Activated CD4-positive, alpha-beta T cell treated with anti-CD3 and anti-CD28 coated beads for 36 hours (primary cell): ENCODE results near the gene ZNF124. TPM values are rescaled to one million over a fixed set of nuclear protein-coding genes. Genes with fewer than 3 reads are reported as not detected.

Experiments used
- ATAC-seq: fragments of 200-7000 bp; cut with Tn5 transposase; one replicate; pipeline ENCODE4 v1.10.0; 2021; ENCODE audit warnings: mild to moderate bottlenecking, moderate library complexity
- CTCF ChIA-PET: fragments of 350-600 bp; sonication (Branson Sonifier 250); formaldehyde crosslinking; loops from one replicate; lab custom pipeline; 2021; ENCODE audit warnings: antibody characterized with exemption; lab: Charles Lee
- POLR2A ChIA-PET: fragments of 350-600 bp; sonication (Branson Sonifier 250); formaldehyde crosslinking; loops from one replicate; lab custom pipeline; 2021; ENCODE audit warnings: antibody characterized with exemption, inconsistent platforms; lab: Charles Lee
- DNase-seq: peaks from one replicate; pipeline ENCODE4 v3.0.0-alpha.2; 2020
- H3K27ac Mint-ChIP-seq: one replicate; pipeline ENCODE4 v1.8.0; 2021; ENCODE audit warnings: mixed read lengths
- H3K27me3 Mint-ChIP-seq: one replicate; pipeline ENCODE4 v1.8.0; 2021; ENCODE audit warnings: mixed read lengths
- H3K36me3 Mint-ChIP-seq: one replicate; pipeline ENCODE4 v1.8.0; 2021; ENCODE audit warnings: low read depth, mixed read lengths
- H3K4me1 Mint-ChIP-seq: one replicate; pipeline ENCODE4 v1.8.0; 2021; ENCODE audit warnings: mixed read lengths
- H3K4me3 Mint-ChIP-seq: one replicate; pipeline ENCODE4 v1.8.0; 2021; ENCODE audit warnings: mild to moderate bottlenecking, moderate library complexity, mixed read lengths
- H3K9me3 Mint-ChIP-seq: one replicate; pipeline ENCODE4 v1.8.0; 2021; ENCODE audit warnings: low read depth, mixed read lengths
- intact Hi-C, 2 experiments: fragments of 100-400 bp; cut with DNase I in 1 of 2; cut with micrococcal nuclease in 1 of 2; formaldehyde crosslinking; loops; one replicate each; pipeline versions ENCODE4 v1.14.2 to v1.15.1; 2022 to 2024; cut with DNase I, micrococcal nuclease
- total RNA-seq, 2 experiments: library from RNA; stranded (reverse); gene quantifications; one replicate each; pipeline ENCODE4 v1.2.3, GENCODE V29; 2021

The ZNF124 gene
- total RNA-seq, 2 experiments from 2014 or later: 13.1 to 17.1 TPM

GRCh38 chr1:247204177-247204647, 32.4 kb upstream of the ZNF124 start:
- ChIA-PET CTCF (no interaction called here), POLR2A (no interaction called here)
- H3K27me3 Mint-ChIP-seq: no peaks in the 10 kb centered on the region
- no peak overlapping the region for H3K27ac Mint-ChIP-seq
- ATAC-seq (no peak), DNase-seq (no peak)
- H3K36me3 Mint-ChIP-seq: peaks cover 87% of the 10 kb centered on the region
- H3K4me1 Mint-ChIP-seq: peaks cover 30% of the 10 kb centered on the region
- peaks cover 9% of the 10 kb centered on the region for H3K9me3 Mint-ChIP-seq
- intact Hi-C loops: no loop called here
- H3K4me3 Mint-ChIP-seq: no peak overlapping the region

- H3K27me3 Mint-ChIP-seq: no peaks in the 10 kb centered on the region
- no peak overlapping the region for H3K27ac Mint-ChIP-seq
- POLR2A ChIA-PET: no interaction called here
- peaks cover 24% of the 10 kb centered on the region for H3K9me3 Mint-ChIP-seq
- CTCF ChIA-PET: interaction anchor here (1.5 kb wide), 1 partner anchor 12 kb away, joined by 4 read pairs; no protein-coding TSS in a partner anchor
- H3K36me3 Mint-ChIP-seq: peaks cover 94% of the 10 kb centered on the region
- ATAC-seq: no peak
- no peak overlapping the region for H3K4me3 Mint-ChIP-seq
- DNase-seq: no peak
- H3K4me1 Mint-ChIP-seq: no peaks in the 10 kb centered on the region
- intact Hi-C loops: no loop called here
These were observed 27.0 kb upstream of the ZNF124 start for GRCh38 chr1:247198781-247199180.

- no peak overlapping the region for H3K4me3 Mint-ChIP-seq
- intact Hi-C loops: loop anchor here in 1 of 2 experiments (2.0 kb wide), 1 partner anchor 39 kb away; no protein-coding TSS in a partner anchor
- POLR2A ChIA-PET: no interaction called here
- CTCF ChIA-PET: no interaction called here
- peaks cover 93% of the 10 kb centered on the region for H3K36me3 Mint-ChIP-seq
- DNase-seq: no peak
- H3K27ac Mint-ChIP-seq: no peak overlapping the region
- peaks cover 47% of the 10 kb centered on the region for H3K9me3 Mint-ChIP-seq
- no peak for ATAC-seq
- H3K4me1 Mint-ChIP-seq: no peaks in the 10 kb centered on the region
- no peaks in the 10 kb centered on the region for H3K27me3 Mint-ChIP-seq
These were observed 22.1 kb upstream of the ZNF124 start for GRCh38 chr1:247193958-247194357.

GRCh38 chr1:247189981-247190798, 18.4 kb upstream of the ZNF124 start:
- Mint-ChIP-seq H3K27me3 (no peaks in the 10 kb centered on the region), H3K9me3 (peaks cover 43% of the 10 kb centered on the region), H3K36me3 (peaks cover 76% of the 10 kb centered on the region), H3K4me3 (no peak overlapping the region), H3K27ac (no peak overlapping the region), H3K4me1 (no peaks in the 10 kb centered on the region)
- POLR2A ChIA-PET: no interaction called here
- CTCF ChIA-PET: interaction anchor here (0.5 to 1.3 kb wide), 3 partner anchors 9 to 138 kb away, joined by 3 to 4 read pairs (median 4); no protein-coding TSS in a partner anchor
- intact Hi-C loops: no loop called here
- no peak for ATAC-seq
- DNase-seq: no peak

GRCh38 chr1:247185667-247186066, 13.8 kb upstream of the ZNF124 start:
- H3K36me3 Mint-ChIP-seq: peaks cover 42% of the 10 kb centered on the region
- intact Hi-C loops: no loop called here
- ChIA-PET POLR2A (no interaction called here), CTCF (interaction anchor here (0.9 kb wide), 1 partner anchor 34 kb away, joined by 4 read pairs; no protein-coding TSS in a partner anchor)
- ATAC-seq (no peak), DNase-seq (no peak)
- no peak overlapping the region for H3K4me3 Mint-ChIP-seq
- H3K27ac Mint-ChIP-seq: no peak overlapping the region
- H3K4me1 Mint-ChIP-seq: no peaks in the 10 kb centered on the region
- H3K9me3 Mint-ChIP-seq: peaks cover 33% of the 10 kb centered on the region
- H3K27me3 Mint-ChIP-seq: no peaks in the 10 kb centered on the region

- intact Hi-C loops: no loop called here
- DNase-seq: no peak
- CTCF ChIA-PET: no interaction called here
These were observed 12.4 kb upstream of the ZNF124 start for GRCh38 chr1:247184254-247184653.

GRCh38 chr1:247182994-247183393, 11.2 kb upstream of the ZNF124 start:
- H3K4me3 Mint-ChIP-seq: no peak overlapping the region
- ATAC-seq: no peak
- no peak for DNase-seq
- H3K4me1 Mint-ChIP-seq: no peaks in the 10 kb centered on the region
- ChIA-PET CTCF (no interaction called here), POLR2A (interaction anchor here (0.6 kb wide), 1 partner anchor 148 kb away, joined by 3 read pairs; no protein-coding TSS in a partner anchor)
- peaks cover 21% of the 10 kb centered on the region for H3K36me3 Mint-ChIP-seq
- H3K27ac Mint-ChIP-seq: no peak overlapping the region
- H3K9me3 Mint-ChIP-seq: peaks cover 30% of the 10 kb centered on the region
- no peaks in the 10 kb centered on the region for H3K27me3 Mint-ChIP-seq
- intact Hi-C loops: no loop called here

More at GRCh38 chr1:247184254-247184653, 12.4 kb upstream of the ZNF124 start:
- Mint-ChIP-seq H3K36me3 (peaks cover 28% of the 10 kb centered on the region), H3K4me1 (no peaks in the 10 kb centered on the region), H3K27ac (no peak overlapping the region), H3K4me3 (no peak overlapping the region), H3K27me3 (no peaks in the 10 kb centered on the region), H3K9me3 (peaks cover 26% of the 10 kb centered on the region)
- ATAC-seq: no peak
- POLR2A ChIA-PET: no interaction called here

GRCh38 chr1:247180581-247180980, 8.8 kb upstream of the ZNF124 start:
- CTCF ChIA-PET: no interaction called here
- peaks cover 9% of the 10 kb centered on the region for H3K36me3 Mint-ChIP-seq
- H3K27ac Mint-ChIP-seq: no peak overlapping the region
- DNase-seq (no peak), ATAC-seq (no peak)
- peaks cover 26% of the 10 kb centered on the region for H3K9me3 Mint-ChIP-seq
- intact Hi-C loops: no loop called here
- no peaks in the 10 kb centered on the region for H3K27me3 Mint-ChIP-seq
- no peak overlapping the region for H3K4me3 Mint-ChIP-seq
- no peaks in the 10 kb centered on the region for H3K4me1 Mint-ChIP-seq
- POLR2A ChIA-PET: interaction anchor here (0.6 kb wide), 1 partner anchor 295 kb away, joined by 3 read pairs; no protein-coding TSS in a partner anchor

GRCh38 chr1:247177755-247178154, 5.9 kb upstream of the ZNF124 start:
- CTCF ChIA-PET: no interaction called here
- no peak for ATAC-seq

GRCh38 chr1:247175458-247175857, 3.6 kb upstream of the ZNF124 start:
- ChIA-PET CTCF (no interaction called here), POLR2A (no interaction called here)
- DNase-seq (no peak), ATAC-seq (no peak)
- Mint-ChIP-seq H3K4me1 (peaks cover 3% of the 10 kb centered on the region), H3K27me3 (no peaks in the 10 kb centered on the region), H3K9me3 (peaks cover 8% of the 10 kb centered on the region), H3K36me3 (peaks cover 1% of the 10 kb centered on the region), H3K4me3 (no peak overlapping the region), H3K27ac (no peak overlapping the region)
- intact Hi-C loops: no loop called here

More at GRCh38 chr1:247177755-247178154, 5.9 kb upstream of the ZNF124 start:
- POLR2A ChIA-PET: no interaction called here
- no peak overlapping the region for H3K4me3 Mint-ChIP-seq
- H3K27me3 Mint-ChIP-seq: no peaks in the 10 kb centered on the region
- intact Hi-C loops: no loop called here
- H3K27ac Mint-ChIP-seq: no peak overlapping the region
- H3K36me3 Mint-ChIP-seq: no peaks in the 10 kb centered on the region
- H3K9me3 Mint-ChIP-seq: peaks cover 8% of the 10 kb centered on the region
- H3K4me1 Mint-ChIP-seq: no peaks in the 10 kb centered on the region
- no peak for DNase-seq

- Mint-ChIP-seq H3K9me3 (peaks cover 3% of the 10 kb centered on the region), H3K27ac (no peak overlapping the region), H3K27me3 (no peaks in the 10 kb centered on the region), H3K4me1 (peaks cover 9% of the 10 kb centered on the region), H3K36me3 (peaks cover 14% of the 10 kb centered on the region), H3K4me3 (no peak overlapping the region)
- ATAC-seq: no peak
- DNase-seq: no peak
- POLR2A ChIA-PET: no interaction called here
- intact Hi-C loops: loop anchor here in 1 of 2 experiments (2.0 to 5.0 kb wide), 2 partner anchors 37 to 159 kb away; partner anchors contain the start of gene ZNF496
- CTCF ChIA-PET: no interaction called here
These were observed 1.6 kb upstream of the ZNF124 start for GRCh38 chr1:247173431-247173830.
